DOHH2 (cell line): ENCODE results near the gene MRPL17.

ENCODE experiments used
- EZH2phosphoT487 ChIP-seq: fragments of 200-600 bp; sonication (generic); IDR thresholded peaks from 2 replicates; pipeline ENCODE4 v1.6.1; 2017; ENCODE audit warnings: borderline replicate concordance, mild to moderate bottlenecking, antibody characterized with exemption, low read length, moderate library complexity, mixed read lengths
- TF ChIP-seq, protein P1 (sequence below): fragments of 200-600 bp; sonication (generic); IDR thresholded peaks from one replicate; pipeline ENCODE4 v1.5.1; 2014; ENCODE audit warnings: antibody characterized with exemption, mild to moderate bottlenecking, low read depth, low read length; ENCODE audit not compliant: poor library complexity, severe bottlenecking

GRCh38 chr11:6719576-6719975, 36.4 kb upstream of the MRPL17 start:
- TF ChIP-seq, protein P1, sequence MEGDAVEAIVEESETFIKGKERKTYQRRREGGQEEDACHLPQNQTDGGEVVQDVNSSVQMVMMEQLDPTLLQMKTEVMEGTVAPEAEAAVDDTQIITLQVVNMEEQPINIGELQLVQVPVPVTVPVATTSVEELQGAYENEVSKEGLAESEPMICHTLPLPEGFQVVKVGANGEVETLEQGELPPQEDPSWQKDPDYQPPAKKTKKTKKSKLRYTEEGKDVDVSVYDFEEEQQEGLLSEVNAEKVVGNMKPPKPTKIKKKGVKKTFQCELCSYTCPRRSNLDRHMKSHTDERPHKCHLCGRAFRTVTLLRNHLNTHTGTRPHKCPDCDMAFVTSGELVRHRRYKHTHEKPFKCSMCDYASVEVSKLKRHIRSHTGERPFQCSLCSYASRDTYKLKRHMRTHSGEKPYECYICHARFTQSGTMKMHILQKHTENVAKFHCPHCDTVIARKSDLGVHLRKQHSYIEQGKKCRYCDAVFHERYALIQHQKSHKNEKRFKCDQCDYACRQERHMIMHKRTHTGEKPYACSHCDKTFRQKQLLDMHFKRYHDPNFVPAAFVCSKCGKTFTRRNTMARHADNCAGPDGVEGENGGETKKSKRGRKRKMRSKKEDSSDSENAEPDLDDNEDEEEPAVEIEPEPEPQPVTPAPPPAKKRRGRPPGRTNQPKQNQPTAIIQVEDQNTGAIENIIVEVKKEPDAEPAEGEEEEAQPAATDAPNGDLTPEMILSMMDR = no peak
- TF ChIP-seq EZH2phosphoT487 = no peak
